Keratinocyte (primary cell): ENCODE data around the gene PRG3. TPM values are rescaled to one million over a fixed set of nuclear protein-coding genes. Genes with fewer than 3 reads are reported as not detected.

Experiments
- DNase-seq: peaks from one replicate; pipeline ENCODE4 v3.0.0-alpha.2; 2011; ENCODE audit warnings: low read depth, missing footprints, low spot score
- FAIRE-seq: peaks from 2 replicates; lab custom pipeline; 2011; peaks lifted over from hg19 to GRCh38; lab: Jason Lieb, UNC
- H2AFZ ChIP-seq: 2 replicates; pipeline ENCODE4 v1.6.0; 2012; ENCODE audit warnings: low read length, control low read depth, inconsistent platforms; ENCODE audit not compliant: control insufficient read depth
- H3K27ac ChIP-seq: 2 replicates; pipeline ENCODE4 v1.5.1; 2011; ENCODE audit warnings: low read length; ENCODE audit not compliant: control insufficient read depth, insufficient read depth
- H3K27me3 ChIP-seq: 3 replicates; pipeline ENCODE4 v1.6.0; 2011; ENCODE audit warnings: low read length; ENCODE audit not compliant: control insufficient read depth, insufficient read depth; ENCODE audit errors: extremely low read depth
- H3K36me3 ChIP-seq, 2 experiments: 2 replicates in 1 of 2; 3 replicates in 1 of 2; pipeline ENCODE4 v1.5.1; 2011; ENCODE audit warnings: low read length in 2 of 2, mild to moderate bottlenecking in 1 of 2; ENCODE audit not compliant: control insufficient read depth in 2 of 2, insufficient read depth in 2 of 2; ENCODE audit errors: extremely low read depth in 1 of 2
- H3K4me1 ChIP-seq: 3 replicates; pipeline ENCODE4 v1.5.1; 2011; ENCODE audit warnings: low read length; ENCODE audit not compliant: control insufficient read depth, insufficient read depth; ENCODE audit errors: extremely low read depth
- H3K4me2 ChIP-seq: 3 replicates; pipeline ENCODE4 v1.6.0; 2011; ENCODE audit warnings: low read depth, low read length; ENCODE audit not compliant: control insufficient read depth, insufficient read depth; ENCODE audit errors: extremely low read depth
- H3K4me3 ChIP-seq, 3 experiments: fragments of 200-600 bp in 1 of 3; sonication (generic) in 1 of 3; 2 replicates in 2 of 3; 3 replicates in 1 of 3; pipeline ENCODE4 v1.5.1; 2011 to 2016; ENCODE audit warnings: low read length in 3 of 3, mild to moderate bottlenecking in 3 of 3, control low read depth in 2 of 3, inconsistent platforms in 1 of 3, low read depth in 1 of 3, mixed read lengths in 1 of 3, mixed run types in 1 of 3, moderate library complexity in 1 of 3; ENCODE audit not compliant: control insufficient read depth in 2 of 3, insufficient read depth in 2 of 3; ENCODE audit errors: extremely low read depth in 1 of 3
- H3K79me2 ChIP-seq: 2 replicates; pipeline ENCODE4 v1.6.0; 2012; ENCODE audit warnings: low read length; ENCODE audit not compliant: control insufficient read depth, insufficient read depth
- H3K9ac ChIP-seq: 3 replicates; pipeline ENCODE4 v1.6.0; 2011; ENCODE audit warnings: low read length; ENCODE audit not compliant: control insufficient read depth, insufficient read depth; ENCODE audit errors: extremely low read depth
- H3K9me1 ChIP-seq: 3 replicates; pipeline ENCODE4 v1.6.0; 2011; ENCODE audit warnings: low read length; ENCODE audit not compliant: control insufficient read depth, insufficient read depth; ENCODE audit errors: extremely low read depth
- H3K9me3 ChIP-seq: 2 replicates; pipeline ENCODE4 v1.5.1; 2012; ENCODE audit warnings: low read depth, low read length; ENCODE audit not compliant: control insufficient read depth
- H4K20me1 ChIP-seq: 3 replicates; pipeline ENCODE4 v1.6.0; 2011; ENCODE audit warnings: low read length; ENCODE audit not compliant: control insufficient read depth, insufficient read depth; ENCODE audit errors: extremely low read depth
- CTCF ChIP-seq, 3 experiments: IDR thresholded peaks in 1 of 3; conservative IDR thresholded peaks in 1 of 3; optimal IDR thresholded peaks in 1 of 3; 2 replicates in 2 of 3; 3 replicates in 1 of 3; pipeline versions ENCODE3 to v1.5.1; 2011; ENCODE audit warnings: low read length in 3 of 3, mild to moderate bottlenecking in 3 of 3, moderate library complexity in 2 of 3, control low read depth in 1 of 3, inconsistent platforms in 1 of 3; ENCODE audit not compliant: insufficient read depth in 2 of 3; ENCODE audit errors: extremely low read depth in 1 of 3
- EZH2 ChIP-seq: IDR thresholded peaks from one replicate; pipeline ENCODE4 v1.6.1; 2012; ENCODE audit warnings: inconsistent platforms, mild to moderate bottlenecking, low read length, moderate library complexity
- dilution Hi-C: fragments of 300-500 bp; cut with MboI; formaldehyde crosslinking; loops from one replicate; pipeline ENCODE4 v1.7.0; 2020; ENCODE audit warnings: low sequenced_read_pairs; ENCODE audit not compliant: extremely low pct_ligation_motif_present
- polyA plus RNA-seq, 5 experiments: library from polyadenylated mRNA; depleted of rRNA in 3 of 5; stranded (reverse) in 3 of 5; stranded (forward) in 1 of 5; unstranded in 1 of 5; fragments of >200 nt; gene quantifications; 1 replicate in 1 of 5; 2 replicates in 3 of 5; 3 replicates in 1 of 5; pipeline versions ENCODE4 v1.2.1 to v1.2.3, GENCODE V29; 2011 to 2012; ENCODE audit warnings: missing spikeins in 2 of 5, low read depth in 1 of 5, low replicate concordance in 1 of 5

PRG3 gene
- polyA plus RNA-seq, 1 donor (not counting 4 experiments of a cell fraction or from before 2014, with no cell fraction given): not detected

GRCh38 chr11:57375490-57375889, 5.5 kb downstream of the PRG3 start:
- no peaks in the 10 kb centered on the region for H3K79me2 ChIP-seq
- H3K9ac ChIP-seq: no peak overlapping the region
- no peak overlapping the region for H3K27ac ChIP-seq
- no peaks in the 10 kb centered on the region for H3K9me3 ChIP-seq
- H3K9me1 ChIP-seq: no peaks in the 10 kb centered on the region
- dilution Hi-C loops: no loop called here
- H3K4me1 ChIP-seq: peaks cover 5% of the 10 kb centered on the region
- H2AFZ ChIP-seq: no peak overlapping the region
- no peaks in the 10 kb centered on the region for H4K20me1 ChIP-seq
- H3K4me3 ChIP-seq: no peak overlapping the region
- no peak for DNase-seq
- H3K4me2 ChIP-seq: no peak overlapping the region
- FAIRE-seq: no peak
- TF ChIP-seq EZH2: no peak
- TF ChIP-seq CTCF (optimal IDR thresholded peaks at IDR 0.05 in 1 of 3, IDR thresholded peaks at IDR 0.05 in 1 of 3, conservative IDR thresholded peaks at IDR 0.05 in 1 of 3; ENCODE audit: extremely low read depth in 1 of 3, insufficient read depth in 2 of 3, low read length in 3 of 3): no peak
- H3K36me3 ChIP-seq: no peaks in the 10 kb centered on the region
- no peaks in the 10 kb centered on the region for H3K27me3 ChIP-seq

DNA sequence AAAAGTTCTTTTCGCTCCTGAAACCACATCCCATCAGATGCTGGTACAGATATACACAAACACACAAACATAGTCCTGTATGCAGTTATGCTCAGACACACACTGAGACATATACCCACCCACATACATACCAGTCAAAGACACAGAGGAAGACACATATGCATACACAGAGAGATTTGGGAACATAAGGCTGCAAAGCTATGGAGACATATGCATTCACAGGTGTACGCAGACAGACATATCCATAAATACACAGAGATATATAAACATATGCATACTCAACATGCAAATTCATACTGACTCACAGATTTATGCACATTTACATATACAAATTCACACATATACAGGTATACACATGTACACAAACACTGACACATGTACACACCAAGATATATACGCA, 6.0 kb downstream of the PRG3 start:
- Histone ChIP-seq H3K4me3 (no peak overlapping the region), H3K4me2 (no peak overlapping the region), H3K27ac (no peak overlapping the region), H3K9me3 (no peaks in the 10 kb centered on the region), H3K27me3 (no peaks in the 10 kb centered on the region), H4K20me1 (no peaks in the 10 kb centered on the region), H3K4me1 (peaks cover 10% of the 10 kb centered on the region), H3K79me2 (no peaks in the 10 kb centered on the region), H3K9ac (no peak overlapping the region), H3K36me3 (no peaks in the 10 kb centered on the region), H3K9me1 (no peaks in the 10 kb centered on the region), H2AFZ (no peak overlapping the region)
- FAIRE-seq (no peak), DNase-seq (no peak)
- TF ChIP-seq EZH2 (no peak), CTCF (optimal IDR thresholded peaks at IDR 0.05 in 1 of 3, IDR thresholded peaks at IDR 0.05 in 1 of 3, conservative IDR thresholded peaks at IDR 0.05 in 1 of 3; ENCODE audit: extremely low read depth in 1 of 3, insufficient read depth in 2 of 3, low read length in 3 of 3) (no peak)
- dilution Hi-C loops: no loop called here
